COLO668 (cell line): Measurements from ENCODE around the gene NCOA1.

Experiments
- DNase-seq: peaks from one replicate; lab custom pipeline; 2025; ENCODE audit not compliant: unreplicated experiment; lab: John Stamatoyannopoulos, UW

The NCOA1 gene

GRCh38 chr2:24725956-24726355 lies 234.9 kb downstream of the NCOA1 start:
- no peak for DNase-seq

DNA sequence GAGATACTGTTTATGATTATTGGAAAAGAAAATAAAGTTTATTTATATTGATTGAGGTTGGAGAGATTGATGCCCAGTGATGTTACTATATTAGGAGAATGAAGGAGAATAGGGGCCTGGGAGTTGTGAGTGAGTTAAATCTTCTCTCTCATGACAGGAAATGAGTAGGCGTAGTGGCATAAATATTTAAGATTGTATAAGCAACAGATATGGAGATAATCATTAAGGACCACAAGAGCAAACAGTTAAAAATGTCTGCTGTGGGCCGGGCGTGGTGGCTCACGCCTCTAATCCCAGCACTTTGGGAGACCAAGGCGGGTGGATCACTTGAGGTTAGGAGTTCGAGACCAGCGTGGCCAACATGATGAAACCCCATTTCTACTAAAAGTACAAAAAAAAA lies 239.4 kb downstream of the NCOA1 start:
- no peak for DNase-seq

DNA sequence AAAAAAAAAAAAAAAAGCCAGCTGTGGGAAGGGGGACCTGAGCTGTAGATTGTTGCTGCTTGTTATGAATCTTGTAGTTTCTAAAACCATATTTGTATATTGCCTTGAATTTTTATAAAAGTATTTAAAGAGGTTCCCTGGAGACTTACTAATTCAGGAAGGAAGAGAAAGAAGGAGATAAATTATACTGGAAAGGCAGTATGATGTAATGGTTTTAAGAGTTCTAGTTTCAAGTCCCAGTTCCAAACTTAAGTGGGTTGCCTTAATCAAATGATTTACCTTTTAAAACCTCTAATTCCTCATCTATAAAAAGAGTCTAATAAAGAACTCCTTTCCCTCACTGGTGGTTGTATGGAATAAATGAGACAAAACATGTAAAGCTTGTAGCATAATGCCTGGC lies 240.0 kb downstream of the NCOA1 start:
- DNase-seq: no peak

GRCh38 chr2:24731923-24732322 lies 240.9 kb downstream of the NCOA1 start:
- no peak for DNase-seq

- DNase-seq: no peak
Observed at GRCh38 chr2:24734741-24735140, 243.7 kb downstream of the NCOA1 start.

GRCh38 chr2:24739354-24740025 lies 248.4 kb downstream of the NCOA1 start:
- DNase-seq: no peak

- DNase-seq: no peak
Observed at GRCh38 chr2:24740142-24740541, 249.1 kb downstream of the NCOA1 start.

- DNase-seq: no peak
Observed at GRCh38 chr2:24742730-24743129, 251.7 kb downstream of the NCOA1 start.

DNA sequence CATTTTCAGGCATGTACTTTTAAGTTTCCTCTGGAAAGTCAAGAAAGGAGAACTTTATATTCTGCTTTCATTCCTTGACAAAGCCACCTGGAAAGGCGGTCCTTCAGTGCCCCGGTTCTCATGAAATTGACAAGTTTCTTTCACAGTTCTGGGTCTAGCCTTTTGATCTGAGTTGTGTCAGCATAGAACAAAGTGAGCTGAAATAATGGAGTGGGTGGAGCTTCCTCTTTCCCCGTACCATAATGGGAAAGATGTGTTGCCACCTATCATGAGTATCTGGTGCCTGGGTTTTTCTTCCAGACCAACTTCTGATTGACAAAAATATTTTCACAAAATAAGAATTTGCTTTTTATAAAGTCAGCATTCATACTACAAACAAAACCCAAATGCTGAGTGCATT lies 252.9 kb downstream of the NCOA1 start:
- DNase-seq: no peak

DNA sequence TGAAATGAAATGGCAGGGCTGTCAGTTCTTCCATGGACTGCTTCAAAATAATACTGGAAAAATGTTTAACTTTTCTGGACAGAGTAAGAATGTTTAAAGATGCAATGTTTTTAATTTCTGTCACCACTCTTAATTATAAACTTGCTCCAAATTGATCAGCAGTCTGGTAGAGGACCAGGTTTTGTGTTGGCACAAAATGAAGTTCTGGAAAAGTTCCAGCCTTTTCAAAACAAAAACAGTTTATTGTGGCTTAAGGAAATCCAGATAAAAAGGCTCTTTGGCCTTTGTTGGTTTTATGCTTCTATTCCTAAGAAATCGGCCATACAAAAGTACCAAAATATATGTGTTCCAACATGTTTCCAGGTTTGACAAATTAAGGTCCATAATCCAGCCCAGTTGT lies 253.3 kb downstream of the NCOA1 start:
- no peak for DNase-seq

- DNase-seq: no peak
Observed at GRCh38 chr2:24745825-24746224, 254.8 kb downstream of the NCOA1 start.

GRCh38 chr2:24747299-24747698 lies 256.2 kb downstream of the NCOA1 start:
- DNase-seq: no peak

- no peak for DNase-seq
Observed at GRCh38 chr2:24749069-24749691, 258.1 kb downstream of the NCOA1 start.

DNA sequence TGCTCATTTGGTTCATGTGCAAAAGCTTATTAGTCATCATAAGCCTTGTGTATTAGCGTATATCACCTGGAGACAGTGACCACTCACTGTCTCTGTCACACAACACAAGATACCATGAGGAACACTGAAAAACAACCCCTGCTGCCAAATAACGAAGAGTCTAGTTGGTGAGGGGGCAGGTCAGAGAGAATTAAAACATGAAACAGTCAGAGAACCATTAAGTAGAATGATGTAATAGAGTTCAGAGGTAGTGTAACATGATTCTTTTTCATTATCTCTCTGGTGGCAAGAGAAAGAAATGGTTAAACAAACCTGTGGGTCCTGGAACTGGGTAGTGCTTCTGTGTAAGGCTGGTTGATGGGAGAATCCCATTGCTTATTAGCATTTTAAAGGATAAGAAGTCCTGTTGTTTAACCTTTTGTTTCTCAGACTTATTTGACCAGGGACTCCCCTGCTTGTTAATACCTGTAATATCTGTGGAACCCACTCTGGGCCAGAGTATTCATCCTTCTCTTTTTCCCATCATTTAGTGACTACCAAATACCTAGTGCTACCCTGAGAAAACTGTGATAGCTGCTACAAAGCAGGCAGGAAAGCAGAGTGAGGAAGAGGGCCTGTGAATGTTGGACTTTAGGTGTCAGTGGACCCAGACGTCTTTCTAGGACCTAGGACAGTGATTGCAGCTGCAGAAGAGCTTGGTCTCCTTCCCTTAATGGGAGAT lies 264.1 kb downstream of the NCOA1 start:
- DNase-seq: no peak

DNA sequence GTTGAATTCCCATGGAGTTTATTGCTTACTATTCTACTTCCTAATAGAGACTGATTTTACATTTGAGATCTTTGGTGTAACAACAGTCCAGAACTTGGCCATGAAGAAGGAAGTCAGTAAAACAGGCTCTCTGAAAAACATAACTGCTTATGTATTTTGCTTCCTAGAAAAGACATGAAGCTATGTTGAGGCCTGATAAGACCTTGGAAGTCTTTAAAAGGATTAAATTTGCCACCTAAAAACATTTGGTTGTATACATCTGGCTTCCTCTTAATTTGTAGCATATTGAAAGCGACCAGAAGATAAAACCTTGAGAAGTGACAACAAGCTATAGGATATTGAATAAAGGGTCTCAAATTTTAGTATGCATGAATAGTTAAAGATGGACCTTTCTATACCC lies 265.7 kb downstream of the NCOA1 start:
- no peak for DNase-seq

DNA sequence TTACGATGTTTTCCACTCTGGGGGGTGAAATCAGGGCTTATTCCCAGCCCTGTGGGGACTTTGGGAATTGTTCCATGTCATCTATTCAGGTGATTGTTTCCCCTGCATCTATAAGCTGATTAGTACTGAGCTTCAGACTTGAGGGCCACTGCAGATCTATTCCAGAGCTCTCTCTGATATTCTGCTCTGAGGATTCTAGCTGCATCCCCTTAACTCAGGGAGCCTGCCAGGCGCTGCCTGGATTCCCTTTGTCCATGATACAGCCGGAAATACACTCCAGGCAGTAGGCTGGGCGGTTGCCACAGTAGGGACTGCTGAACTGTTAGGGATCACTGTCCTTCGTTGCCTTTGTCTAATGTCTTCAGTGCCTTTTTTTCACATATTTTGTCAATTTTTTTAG lies 270.8 kb downstream of the NCOA1 start:
- DNase-seq: no peak

- DNase-seq: no peak
Observed at GRCh38 chr2:24762518-24762917, 271.5 kb downstream of the NCOA1 start.

DNA sequence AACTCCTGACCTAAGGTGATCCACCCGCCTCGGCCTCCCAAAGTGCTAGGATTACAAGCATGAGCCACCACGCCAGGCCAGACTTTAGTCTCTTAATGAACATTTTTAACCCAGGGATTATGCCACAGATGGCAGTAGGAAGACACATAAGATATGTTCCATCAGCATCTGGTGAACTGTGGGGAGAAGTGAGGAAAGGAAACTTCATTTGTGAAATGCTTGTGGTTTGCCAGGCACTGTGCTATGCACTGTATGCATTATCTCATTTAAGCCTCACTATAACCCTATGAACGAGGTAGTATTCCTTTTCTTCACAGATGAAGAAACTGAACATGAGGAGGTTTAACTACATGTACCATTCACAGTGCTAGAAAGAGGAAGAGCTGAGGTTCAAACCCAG lies 272.8 kb downstream of the NCOA1 start:
- DNase-seq: no peak

- no peak for DNase-seq
Observed at GRCh38 chr2:24766609-24767008, 275.6 kb downstream of the NCOA1 start.

GRCh38 chr2:24768013-24768412 lies 277.0 kb downstream of the NCOA1 start:
- DNase-seq: peak; percentile 10

DNA sequence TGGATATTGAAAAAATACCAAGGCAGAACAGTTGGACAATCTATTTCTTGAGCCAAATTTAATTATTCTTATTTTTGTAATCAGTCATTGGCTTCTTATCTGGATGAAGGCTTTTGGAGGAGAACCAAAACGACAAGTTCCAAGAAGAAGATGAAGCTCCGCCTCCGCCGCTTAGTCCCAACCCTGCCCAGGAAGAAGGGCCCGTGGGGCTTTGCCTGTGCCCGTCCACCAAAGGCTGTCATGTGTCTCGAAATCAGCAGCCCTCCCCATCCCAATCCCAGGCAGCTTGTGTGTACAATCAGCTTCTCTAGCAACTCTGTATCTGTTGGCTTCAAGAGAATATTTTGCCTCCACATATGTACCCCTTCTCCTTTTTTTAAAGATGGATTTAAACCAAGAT lies 277.5 kb downstream of the NCOA1 start:
- no peak for DNase-seq

DNA sequence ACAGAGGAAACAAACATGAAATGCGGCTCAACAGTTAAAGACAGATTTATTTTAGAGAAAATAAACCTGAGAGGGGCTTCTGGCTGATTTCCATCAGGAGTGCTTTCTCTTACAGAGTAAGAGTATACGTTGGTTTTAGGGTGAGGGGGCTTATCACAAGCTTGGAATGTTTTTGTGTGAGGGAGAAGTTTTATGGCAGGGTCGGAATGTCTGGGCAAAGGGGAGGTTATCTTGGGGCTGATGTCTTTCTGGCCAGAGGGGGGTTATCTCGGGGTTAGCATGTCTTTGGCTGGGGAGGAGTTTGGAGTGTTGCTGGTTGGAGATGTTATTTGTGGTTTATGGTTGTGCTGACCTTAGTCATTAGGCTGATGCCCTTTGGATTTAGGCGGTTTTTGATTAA lies 280.0 kb downstream of the NCOA1 start:
- DNase-seq: no peak
